Mesenchymal stem cell (in vitro differentiated cells and primary cell): Measurements from ENCODE around the gene CLEC4M.

Source experiments
- DNase-seq: peaks from one replicate; pipeline ENCODE4 v3.0.0-alpha.2; 2013
- H2AFZ ChIP-seq: one replicate; pipeline ENCODE4 v1.6.1; 2013; ENCODE audit warnings: low read depth, mild to moderate bottlenecking, control low read depth, inconsistent platforms, low read length, moderate library complexity
- H2AK5ac ChIP-seq: 2 replicates; pipeline ENCODE4 v1.6.1; 2013; ENCODE audit warnings: low read length, moderate library complexity, mild to moderate bottlenecking, inconsistent platforms; ENCODE audit not compliant: severe bottlenecking
- H2BK120ac ChIP-seq: one replicate; pipeline ENCODE4 v1.6.1; 2013; ENCODE audit warnings: low read depth, mild to moderate bottlenecking, inconsistent platforms, low read length, moderate library complexity
- H2BK12ac ChIP-seq, 2 experiments: one replicate each; pipeline ENCODE4 v1.6.1; 2013; ENCODE audit warnings: inconsistent platforms in 2 of 2, low read length in 2 of 2, mild to moderate bottlenecking in 2 of 2, moderate library complexity in 2 of 2, control low read depth in 1 of 2
- H2BK15ac ChIP-seq: one replicate; pipeline ENCODE4 v1.6.1; 2013; ENCODE audit warnings: mild to moderate bottlenecking, low read depth, inconsistent platforms; ENCODE audit not compliant: poor library complexity, severe bottlenecking
- H2BK5ac ChIP-seq: 2 replicates; pipeline ENCODE4 v1.6.1; 2013; ENCODE audit warnings: low read depth, mild to moderate bottlenecking, low read length, control low read depth, inconsistent platforms; ENCODE audit not compliant: poor library complexity, severe bottlenecking
- H3K14ac ChIP-seq, 2 experiments: one replicate each; pipeline ENCODE4 v1.6.1; 2013; ENCODE audit warnings: inconsistent platforms in 2 of 2, low read length in 2 of 2, control low read depth in 1 of 2, mild to moderate bottlenecking in 1 of 2, moderate library complexity in 1 of 2
- H3K18ac ChIP-seq, 2 experiments: one replicate each; pipeline ENCODE4 v1.6.1; 2013; ENCODE audit warnings: inconsistent platforms in 2 of 2, low read length in 2 of 2, control low read depth in 1 of 2, low read depth in 1 of 2, mild to moderate bottlenecking in 1 of 2
- H3K23ac ChIP-seq, 2 experiments: one replicate each; pipeline ENCODE4 v1.6.1; 2013; ENCODE audit warnings: inconsistent platforms in 2 of 2, low read length in 2 of 2, mild to moderate bottlenecking in 2 of 2, moderate library complexity in 2 of 2, control low read depth in 1 of 2
- H3K27ac ChIP-seq: 2 replicates; pipeline ENCODE4 v1.5.1; 2013; ENCODE audit warnings: mild to moderate bottlenecking, moderate library complexity, low read length, control low read depth, inconsistent platforms; ENCODE audit not compliant: poor library complexity, severe bottlenecking
- H3K27me3 ChIP-seq, 2 experiments: 2 replicates each; pipeline versions ENCODE4 v1.6.1 to v1.7.0; 2013; ENCODE audit warnings: low read length in 2 of 2, mild to moderate bottlenecking in 2 of 2, moderate library complexity in 2 of 2, control low read depth in 1 of 2, inconsistent platforms in 1 of 2; ENCODE audit not compliant: control insufficient read depth in 1 of 2, insufficient read depth in 1 of 2
- H3K36me3 ChIP-seq, 2 experiments: 2 replicates each; pipeline versions ENCODE4 v1.6.1 to v1.7.0; 2013; ENCODE audit warnings: low read length in 2 of 2, control low read depth in 1 of 2, inconsistent platforms in 1 of 2, low read depth in 1 of 2, mild to moderate bottlenecking in 1 of 2; ENCODE audit not compliant: insufficient read depth in 2 of 2, control insufficient read depth in 1 of 2
- H3K4ac ChIP-seq, 2 experiments: one replicate each; pipeline ENCODE4 v1.6.1; 2013; ENCODE audit warnings: inconsistent platforms in 2 of 2, low read length in 2 of 2, mild to moderate bottlenecking in 2 of 2, moderate library complexity in 2 of 2, control low read depth in 1 of 2, low read depth in 1 of 2
- H3K4me1 ChIP-seq: 2 replicates; pipeline ENCODE4 v1.6.1; 2013; ENCODE audit warnings: low read depth, low read length, control low read depth; ENCODE audit not compliant: control insufficient read depth, insufficient read depth
- H3K4me2 ChIP-seq: 2 replicates; pipeline ENCODE4 v1.6.1; 2013; ENCODE audit warnings: low read length, mild to moderate bottlenecking, inconsistent platforms; ENCODE audit not compliant: poor library complexity, severe bottlenecking
- H3K4me3 ChIP-seq, 2 experiments: 2 replicates each; pipeline versions ENCODE4 v1.5.1 to v1.7.0; 2013; ENCODE audit warnings: low read length in 2 of 2, mild to moderate bottlenecking in 2 of 2, control low read depth in 1 of 2, low read depth in 1 of 2; ENCODE audit not compliant: insufficient read depth in 1 of 2
- H3K79me1 ChIP-seq: replicated peaks from 2 replicates; pipeline ENCODE4 v1.6.1; 2013; ENCODE audit warnings: mild to moderate bottlenecking, control low read depth, low read length, inconsistent platforms; ENCODE audit not compliant: poor library complexity, severe bottlenecking
- H3K9ac ChIP-seq: 2 replicates; pipeline ENCODE4 v1.7.0; 2013; ENCODE audit warnings: mild to moderate bottlenecking, low read length, moderate library complexity
- H3K9me3 ChIP-seq: 2 replicates; pipeline ENCODE4 v1.7.0; 2013; ENCODE audit warnings: mild to moderate bottlenecking, low read length; ENCODE audit not compliant: control insufficient read depth
- H4K8ac ChIP-seq: one replicate; pipeline ENCODE4 v1.6.1; 2013; ENCODE audit warnings: inconsistent platforms, mild to moderate bottlenecking, low read length, moderate library complexity
- H4K91ac ChIP-seq: one replicate; pipeline ENCODE4 v1.6.1; 2013; ENCODE audit warnings: mild to moderate bottlenecking, low read length, inconsistent platforms
- WGBS: methylation state at CpG from one replicate; pipeline ENCODE4 v1.1.7; 2013; ENCODE audit warnings: mixed read lengths; 5-methylcytosine and 5-hydroxymethylcytosine counted together

The CLEC4M gene

DNA sequence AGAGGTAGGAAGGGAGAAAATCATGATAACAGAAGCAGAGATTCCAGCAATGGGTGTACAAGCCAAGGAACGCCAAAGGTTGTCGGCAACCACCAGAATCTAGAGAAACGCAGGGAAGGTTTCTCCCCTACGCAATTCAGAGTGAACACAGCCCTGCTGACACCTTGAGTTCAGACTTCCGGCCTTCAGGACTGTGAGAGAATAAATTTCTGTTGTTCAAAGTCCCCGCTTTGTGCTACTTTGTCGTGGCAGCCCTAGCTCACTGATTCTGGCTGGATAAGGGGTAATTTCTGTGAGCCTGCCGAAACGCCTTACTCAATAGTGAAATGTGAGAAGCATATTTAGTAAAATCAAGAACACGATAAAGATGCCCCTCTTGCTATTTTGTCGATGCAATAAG lies 25.8 kb upstream of the CLEC4M start:
- no peak overlapping the region for H3K4me2 ChIP-seq
- H3K4ac ChIP-seq: no peak overlapping the region
- H3K14ac ChIP-seq: no peak overlapping the region
- no peak overlapping the region for H2AK5ac ChIP-seq
- H2BK15ac ChIP-seq: no peak overlapping the region
- H4K8ac ChIP-seq: no peak overlapping the region
- no peak overlapping the region for H2BK12ac ChIP-seq
- no peaks in the 10 kb centered on the region for H3K9me3 ChIP-seq
- WGBS: 83% methylated on average over 11 of the region's 11 CpGs
- no peaks in the 10 kb centered on the region for H3K36me3 ChIP-seq
- H3K18ac ChIP-seq: no peak overlapping the region
- no peak for DNase-seq
- H3K9ac ChIP-seq: no peak overlapping the region
- no peak overlapping the region for H3K23ac ChIP-seq
- no peaks in the 10 kb centered on the region for H3K79me1 ChIP-seq
- H4K91ac ChIP-seq: no peak overlapping the region
- H3K27ac ChIP-seq: no peak overlapping the region
- H3K27me3 ChIP-seq: peaks cover 10 to 66% of the 10 kb centered on the region in 2 experiments
- H2BK5ac ChIP-seq: no peak overlapping the region
- H2AFZ ChIP-seq: no peak overlapping the region
- no peak overlapping the region for H3K4me3 ChIP-seq
- no peak overlapping the region for H2BK120ac ChIP-seq
- no peaks in the 10 kb centered on the region for H3K4me1 ChIP-seq

DNA sequence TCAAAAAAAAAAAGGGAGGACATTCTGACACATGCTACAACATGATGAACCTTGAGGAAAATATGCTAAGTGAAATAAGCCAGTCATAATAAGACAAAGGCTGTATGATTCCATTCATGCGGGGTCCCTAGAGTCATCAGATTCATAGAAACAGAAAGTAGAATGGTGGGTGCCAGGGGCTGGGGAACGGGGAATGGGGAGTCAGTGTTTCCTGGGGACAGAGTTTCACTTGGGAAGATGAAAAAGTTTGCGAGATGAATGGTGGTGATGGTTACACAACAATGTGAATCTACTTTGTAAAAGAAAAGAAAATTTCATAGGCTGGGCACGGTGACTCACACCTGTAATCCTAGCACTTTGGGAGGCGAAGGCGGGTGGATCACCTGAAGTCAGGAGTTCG lies 25.0 kb upstream of the CLEC4M start:
- Histone ChIP-seq H3K23ac (no peak overlapping the region), H4K8ac (no peak overlapping the region), H2BK5ac (no peak overlapping the region), H3K4me3 (no peak overlapping the region), H3K4ac (no peak overlapping the region), H3K27ac (no peak overlapping the region), H3K9me3 (no peaks in the 10 kb centered on the region), H3K4me1 (no peaks in the 10 kb centered on the region), H2AFZ (no peak overlapping the region), H3K14ac (no peak overlapping the region), H3K27me3 (peaks cover 16 to 62% of the 10 kb centered on the region in 2 experiments), H3K4me2 (no peak overlapping the region), H4K91ac (no peak overlapping the region), H2AK5ac (no peak overlapping the region), H2BK12ac (no peak overlapping the region), H3K9ac (no peak overlapping the region), H2BK120ac (no peak overlapping the region), H3K18ac (no peak overlapping the region), H3K36me3 (no peaks in the 10 kb centered on the region), H3K79me1 (no peaks in the 10 kb centered on the region), H2BK15ac (no peak overlapping the region)
- WGBS: 76% methylated on average over 7 of the region's 7 CpGs
- no peak for DNase-seq

GRCh38 chr19:7739211-7739755 lies 23.8 kb upstream of the CLEC4M start:
- H2BK15ac ChIP-seq: no peak overlapping the region
- no peak overlapping the region for H4K8ac ChIP-seq
- H2BK5ac ChIP-seq: no peak overlapping the region
- no peaks in the 10 kb centered on the region for H3K9me3 ChIP-seq
- H3K9ac ChIP-seq: no peak overlapping the region
- no peak overlapping the region for H2BK120ac ChIP-seq
- no peak overlapping the region for H3K4me2 ChIP-seq
- H3K4ac ChIP-seq: no peak overlapping the region
- H3K27me3 ChIP-seq: peaks cover 19 to 65% of the 10 kb centered on the region in 2 experiments
- no peaks in the 10 kb centered on the region for H3K79me1 ChIP-seq
- no peaks in the 10 kb centered on the region for H3K4me1 ChIP-seq
- no peak overlapping the region for H2BK12ac ChIP-seq
- no peak overlapping the region for H3K18ac ChIP-seq
- DNase-seq: no peak
- H3K4me3 ChIP-seq: no peak overlapping the region
- H2AFZ ChIP-seq: no peak overlapping the region
- H3K36me3 ChIP-seq: no peaks in the 10 kb centered on the region
- H3K27ac ChIP-seq: no peak overlapping the region
- no peak overlapping the region for H3K23ac ChIP-seq
- H2AK5ac ChIP-seq: no peak overlapping the region
- no peak overlapping the region for H3K14ac ChIP-seq
- no peak overlapping the region for H4K91ac ChIP-seq
- 44% methylated on average over 1 of the region's 2 CpGs for WGBS

GRCh38 chr19:7739801-7740681 lies 23.0 kb upstream of the CLEC4M start:
- Histone ChIP-seq H2AK5ac (no peak overlapping the region), H3K36me3 (no peaks in the 10 kb centered on the region), H4K8ac (no peak overlapping the region), H3K4me1 (no peaks in the 10 kb centered on the region), H3K14ac (no peak overlapping the region), H3K9me3 (no peaks in the 10 kb centered on the region), H4K91ac (no peak overlapping the region), H3K4ac (no peak overlapping the region), H3K23ac (no peak overlapping the region), H3K4me2 (no peak overlapping the region), H3K27me3 (peaks cover 20 to 63% of the 10 kb centered on the region in 2 experiments), H3K18ac (no peak overlapping the region), H2BK15ac (no peak overlapping the region), H2BK5ac (no peak overlapping the region), H3K79me1 (no peaks in the 10 kb centered on the region), H2AFZ (no peak overlapping the region), H3K27ac (no peak overlapping the region), H2BK120ac (no peak overlapping the region), H2BK12ac (no peak overlapping the region), H3K9ac (no peak overlapping the region), H3K4me3 (no peak overlapping the region)
- no peak for DNase-seq
- 81% methylated on average over 19 of the region's 19 CpGs for WGBS
